Lung microvascular endothelial cell (primary cell): Measurements from ENCODE around the gene CNPY1. TPM values are rescaled to one million over a fixed set of nuclear protein-coding genes. Genes with fewer than 3 reads are reported as not detected.
"Not testable (repeated sequence)": the region's sequence is repeated elsewhere in the genome, so short reads cannot be mapped to it uniquely, and the experiment has no call there.

Experiments used
- DNase-seq, 2 donors: peaks; one replicate each; pipeline versions ENCODE4 v3.0.0 to v3.0.0-alpha.2; 2010; ENCODE audit warnings: low read depth in 2 of 2
- total RNA-seq: library from RNA; depleted of rRNA; stranded (reverse); fragments of >200 nt; gene quantifications from 2 replicates; pipeline ENCODE4 v1.2.1, GENCODE V29; 2014

CNPY1 gene
- total RNA-seq, result not detected in 2 replicates

GRCh38 chr7:155546449-155546848 lies at the start of gene CNPY1:
TSS of gene CNPY1 (minus strand) at chr7:155546559. CDS start at chr7:155545929, 630 bp downstream.
- DNase-seq, result not testable (repeated sequence)

DNA sequence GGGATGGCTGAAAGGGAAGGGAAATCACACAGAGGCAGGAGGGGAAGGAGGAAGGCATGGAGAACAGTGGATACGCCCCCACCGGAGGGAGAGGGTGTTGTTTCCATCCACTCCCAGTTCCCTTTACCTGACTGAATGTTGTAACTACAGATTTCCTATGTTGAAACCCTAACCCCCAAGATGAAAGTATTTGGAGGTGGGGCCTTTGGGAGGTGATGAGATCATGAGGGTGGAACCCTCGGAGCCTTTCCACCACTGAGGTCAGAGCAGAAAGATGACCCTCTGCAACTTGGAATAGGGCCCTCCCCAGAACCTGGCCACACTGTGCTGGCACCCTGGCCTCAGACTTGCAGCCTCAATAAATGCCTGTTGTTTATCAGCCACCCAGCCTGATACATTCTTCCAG lies 48.6 kb upstream of the CNPY1 start:
- DNase-seq, result no peak

DNA sequence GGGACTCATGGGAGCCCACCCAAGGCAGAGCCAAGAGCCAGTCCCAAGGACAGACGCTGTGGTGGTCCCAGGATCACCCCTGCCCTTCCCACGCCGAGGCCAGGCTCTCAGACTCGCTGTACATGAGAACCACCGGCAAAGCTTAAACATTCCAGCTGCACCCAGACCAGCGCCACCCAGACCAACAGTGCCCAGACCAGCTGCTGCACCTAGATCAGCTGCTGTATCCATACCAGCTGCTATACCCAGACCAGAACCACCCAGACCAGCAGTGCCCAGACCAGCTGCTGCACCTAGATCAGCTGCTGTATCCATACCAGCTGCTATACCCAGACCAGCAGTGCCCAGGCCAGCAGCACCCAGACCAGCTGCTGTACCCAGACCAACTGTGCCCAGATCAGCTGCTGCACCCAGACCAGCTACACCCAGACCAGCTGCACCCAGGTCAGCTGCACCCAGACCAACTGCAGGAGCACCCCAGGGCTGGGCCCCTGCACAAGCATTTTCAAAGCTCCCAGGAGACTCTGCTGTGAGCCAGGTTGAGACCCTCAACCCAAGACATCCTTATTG lies 47.9 kb upstream of the CNPY1 start:
- DNase-seq, result no peak

GRCh38 chr7:155593461-155594162 lies 47.3 kb upstream of the CNPY1 start:
- DNase-seq, result no peak

DNA sequence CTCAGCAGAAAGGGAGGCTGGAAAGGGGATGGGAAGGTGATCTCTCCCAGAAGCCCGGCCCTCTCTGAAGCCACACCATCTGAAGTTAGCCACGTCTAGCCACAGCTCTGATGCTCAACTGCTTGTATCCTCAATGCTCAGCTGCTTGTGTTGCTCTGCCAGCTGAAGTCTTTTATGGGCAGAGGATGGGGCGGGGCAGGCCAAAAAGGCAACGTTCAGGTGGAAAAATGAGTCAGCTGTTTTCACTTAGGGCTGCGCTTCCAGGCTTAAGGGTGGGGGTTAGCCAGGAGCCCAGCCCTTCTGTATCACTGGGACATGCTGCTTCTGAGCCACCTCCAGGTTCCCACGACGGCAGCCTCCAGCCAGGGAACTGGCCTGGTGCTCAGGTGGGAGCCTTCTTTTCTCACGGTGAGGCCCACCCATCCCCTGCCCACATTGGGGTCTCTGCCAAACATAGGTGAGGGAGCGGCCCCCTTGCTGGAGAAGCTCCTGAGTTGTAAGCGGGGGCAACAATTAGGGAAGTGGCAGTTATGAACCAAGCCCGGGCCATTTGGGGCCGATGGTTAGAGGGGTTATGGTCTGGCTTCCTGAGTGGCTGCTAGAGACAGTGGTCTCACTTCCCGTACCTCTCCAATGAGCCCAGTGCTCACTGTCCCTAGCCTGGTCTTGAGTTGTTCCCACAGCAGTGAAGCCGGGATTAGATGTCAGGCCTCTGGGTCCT lies 44.9 kb upstream of the CNPY1 start:
- DNase-seq, result no peak

GRCh38 chr7:155590215-155591018 lies 44.1 kb upstream of the CNPY1 start:
- peak; percentile 19 to 44 for DNase-seq

DNA sequence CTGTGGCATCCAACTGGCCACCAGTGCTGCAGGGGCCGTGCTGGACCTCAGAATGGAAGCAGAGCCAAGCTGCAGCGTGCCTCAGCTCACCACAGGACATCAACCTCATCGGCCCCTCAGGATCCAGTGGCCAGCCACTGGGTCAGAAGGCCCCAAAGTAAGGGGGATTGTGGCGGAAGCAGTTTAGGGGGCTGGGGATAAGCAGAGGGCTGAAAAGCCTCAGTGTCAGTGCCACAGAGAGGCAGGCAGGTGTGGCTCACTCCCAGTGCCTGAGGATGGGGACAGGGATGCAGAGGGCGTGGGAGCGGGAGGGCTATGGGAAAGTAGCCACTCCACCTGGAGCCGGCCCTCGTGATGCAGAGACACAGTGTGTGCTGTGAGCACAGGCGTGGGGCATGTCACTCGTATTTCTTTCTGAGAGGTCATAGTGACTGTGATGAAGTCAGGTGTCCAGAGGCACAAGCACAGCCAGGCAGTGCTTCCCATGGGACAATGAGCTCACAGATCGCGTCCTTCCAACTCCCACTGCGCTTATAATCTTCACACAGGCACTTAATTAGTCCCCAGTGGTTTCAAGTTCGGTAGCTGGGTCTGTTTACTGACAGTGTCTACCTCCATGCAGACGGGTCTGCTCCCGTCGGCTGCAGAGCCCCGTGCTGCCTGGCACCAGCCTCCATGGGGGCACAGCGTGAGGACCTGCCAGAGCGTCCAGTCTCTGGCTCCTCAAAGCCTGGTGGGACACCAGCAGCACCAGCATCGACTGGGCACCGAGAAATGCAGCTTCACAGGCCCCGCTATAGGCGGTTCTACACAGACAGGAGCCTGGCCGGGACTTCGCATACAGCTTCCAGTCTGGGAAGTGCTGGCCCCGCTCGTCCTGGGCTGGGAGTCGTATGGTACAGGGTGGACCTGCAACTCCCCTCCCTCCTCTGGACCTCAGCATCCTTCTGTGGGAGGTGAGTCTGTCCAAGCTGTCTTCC lies 42.9 kb upstream of the CNPY1 start:
- DNase-seq, result no peak

GRCh38 chr7:155588468-155588998 lies 42.2 kb upstream of the CNPY1 start:
- DNase-seq, result no peak

DNA sequence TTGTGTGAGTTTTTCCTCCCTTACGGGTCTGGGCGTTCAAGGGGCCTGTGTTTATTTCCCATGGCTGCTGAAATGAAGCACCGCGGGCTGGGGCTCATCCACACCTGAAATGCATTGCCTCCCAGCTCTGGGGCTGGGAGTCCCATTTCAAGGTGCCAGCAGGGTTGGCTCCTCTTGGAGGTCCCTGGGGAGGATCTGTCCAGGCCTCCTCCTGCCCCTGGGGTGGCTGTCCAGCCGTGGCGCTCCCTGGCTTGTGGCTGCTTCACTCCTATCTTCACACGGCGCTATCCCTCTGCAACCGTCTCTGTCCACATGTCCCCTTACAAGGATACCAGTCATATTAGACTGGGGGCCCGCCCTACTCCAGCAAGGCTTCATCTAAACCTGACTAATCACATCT lies 41.1 kb upstream of the CNPY1 start:
- no peak for DNase-seq

DNA sequence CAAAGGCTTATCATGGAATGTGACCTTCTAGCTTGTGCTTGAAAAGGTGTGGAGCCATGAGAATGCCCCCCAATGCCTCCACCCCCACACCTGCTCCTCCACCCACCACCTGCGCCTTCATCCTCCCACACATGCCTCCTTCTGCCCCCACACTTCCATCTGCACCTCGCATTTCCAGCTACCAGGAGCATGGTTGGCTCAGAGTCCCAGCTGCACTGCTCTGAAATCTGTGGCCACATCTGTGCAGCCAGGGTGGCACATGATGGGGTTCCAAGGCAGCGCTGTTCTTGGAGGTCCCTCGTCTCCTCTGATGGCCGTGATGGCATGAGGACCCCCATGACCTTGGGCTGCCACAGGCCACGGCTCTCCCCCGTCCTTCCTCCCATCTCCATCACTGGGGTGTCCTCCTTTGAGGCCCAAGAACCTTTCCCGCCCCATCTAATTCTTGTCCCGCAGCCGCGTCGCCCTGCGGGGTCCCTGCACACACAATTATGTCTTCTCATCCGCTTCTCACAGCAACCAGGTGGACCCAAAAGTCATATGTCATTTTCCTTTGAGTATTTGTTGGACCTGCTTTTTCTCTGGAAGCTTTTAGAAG lies 40.6 kb upstream of the CNPY1 start:
- no peak for DNase-seq

DNA sequence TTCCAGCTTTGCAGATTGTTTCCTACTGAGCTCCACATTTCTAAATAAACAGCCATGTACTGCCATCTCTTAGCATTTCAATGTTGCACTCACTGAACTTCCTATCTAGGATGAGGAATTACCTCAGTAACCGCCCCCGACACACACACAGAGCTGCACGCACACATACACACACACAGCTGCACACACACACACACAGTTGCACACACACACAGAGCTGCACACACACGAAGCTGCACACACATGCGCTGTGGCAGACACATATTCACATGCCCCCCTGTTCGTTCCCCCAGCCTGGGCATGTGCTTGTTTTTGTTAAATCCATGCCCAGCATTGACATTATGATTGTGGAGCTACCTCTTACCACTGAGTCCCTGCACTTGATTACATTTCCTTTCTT lies 39.6 kb upstream of the CNPY1 start:
- DNase-seq, result no peak

GRCh38 chr7:155585532-155585895 lies 39.2 kb upstream of the CNPY1 start:
- no peak for DNase-seq

GRCh38 chr7:155584763-155585531 lies 38.6 kb upstream of the CNPY1 start:
- DNase-seq, result no peak

GRCh38 chr7:155584261-155584660 lies 37.9 kb upstream of the CNPY1 start:
- no peak for DNase-seq

DNA sequence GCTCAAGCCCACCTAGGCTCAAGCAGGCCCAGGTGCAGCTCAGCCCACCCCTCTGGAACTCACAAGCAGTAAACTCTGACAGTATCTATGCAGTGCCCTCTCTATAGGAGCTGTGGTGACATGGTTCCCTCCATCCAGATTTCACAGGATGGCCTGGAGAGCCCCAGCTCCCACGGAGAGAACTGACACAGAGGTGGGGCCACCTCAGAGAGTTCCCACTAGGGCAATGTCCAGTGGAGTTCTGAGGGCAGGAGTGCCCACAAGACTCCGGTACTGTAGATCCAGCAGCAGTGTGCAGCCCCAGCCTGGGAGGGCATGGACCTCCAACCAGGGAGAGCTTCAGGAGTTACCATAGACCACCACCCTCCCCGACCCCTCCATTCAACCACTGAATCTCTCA lies 37.3 kb upstream of the CNPY1 start:
- no peak for DNase-seq

GRCh38 chr7:155581954-155582353 lies 35.6 kb upstream of the CNPY1 start:
- no peak for DNase-seq

DNA sequence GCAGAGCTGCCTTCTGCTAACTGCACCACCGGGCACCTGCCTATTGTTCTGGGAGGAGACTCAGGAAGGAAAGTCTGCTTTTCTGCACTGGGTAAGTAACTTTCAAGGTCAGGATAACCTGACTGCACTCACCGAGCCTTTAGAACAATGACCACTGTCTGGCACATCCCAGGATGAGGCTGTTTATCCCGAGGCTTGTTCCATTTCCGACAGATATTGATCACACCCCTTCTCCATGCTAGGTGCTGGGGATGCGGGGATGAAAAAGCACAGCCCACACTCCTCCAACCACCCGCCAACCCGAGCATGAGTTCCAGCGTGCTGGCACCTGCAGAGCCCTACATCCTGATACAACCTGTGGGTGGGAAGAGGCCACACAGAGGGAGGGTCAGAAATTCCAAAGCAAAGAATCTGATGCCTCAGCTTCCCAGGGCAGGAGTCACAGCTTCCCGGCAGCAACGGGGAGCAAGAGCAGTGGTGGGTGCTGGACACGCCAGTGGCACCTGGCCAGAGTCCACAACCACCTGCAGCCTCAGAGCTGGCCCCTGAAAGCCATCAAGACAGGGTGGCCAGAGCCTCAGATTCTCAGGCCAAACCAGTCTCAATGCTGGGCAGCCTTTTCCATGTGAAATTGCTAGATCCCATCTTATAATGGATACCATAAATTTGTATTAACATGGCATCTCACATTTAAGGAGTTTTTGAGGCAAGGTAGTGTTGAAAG lies 34.9 kb upstream of the CNPY1 start:
- no peak for DNase-seq

DNA sequence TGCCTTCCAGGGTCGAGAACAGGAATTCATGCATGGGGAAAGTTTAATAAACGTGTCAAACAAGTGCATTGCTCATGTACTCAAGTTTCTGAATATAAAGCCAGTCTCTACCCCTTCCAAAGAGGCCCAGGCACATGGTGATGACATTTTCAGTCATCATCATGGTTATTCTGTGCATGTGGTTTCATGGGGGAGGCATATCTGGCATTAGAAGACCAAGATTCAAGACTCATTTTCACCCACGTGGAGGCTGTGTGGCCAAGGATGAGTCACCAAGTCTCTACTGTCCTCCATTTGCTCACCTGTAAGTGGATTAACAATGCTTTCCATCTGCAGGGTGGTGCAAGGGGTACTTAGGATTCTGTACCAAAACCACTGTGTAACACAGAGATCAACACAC lies 34.0 kb upstream of the CNPY1 start:
- no peak for DNase-seq

- DNase-seq, result no peak
These were observed 33.2 kb upstream of the CNPY1 start for GRCh38 chr7:155579565-155579964.
